ENCODE measurements around the gene METTL23. TPM values are rescaled to one million over a fixed set of nuclear protein-coding genes. Genes with fewer than 3 reads are reported as not detected.
A peak's percentile ranks its signal among the peaks of the same experiment; 100 is the strongest.

METTL23 gene
- total and polyA plus RNA-seq, 12 donors: 18.0 to 41.8 (median 24.7) TPM

DNA sequence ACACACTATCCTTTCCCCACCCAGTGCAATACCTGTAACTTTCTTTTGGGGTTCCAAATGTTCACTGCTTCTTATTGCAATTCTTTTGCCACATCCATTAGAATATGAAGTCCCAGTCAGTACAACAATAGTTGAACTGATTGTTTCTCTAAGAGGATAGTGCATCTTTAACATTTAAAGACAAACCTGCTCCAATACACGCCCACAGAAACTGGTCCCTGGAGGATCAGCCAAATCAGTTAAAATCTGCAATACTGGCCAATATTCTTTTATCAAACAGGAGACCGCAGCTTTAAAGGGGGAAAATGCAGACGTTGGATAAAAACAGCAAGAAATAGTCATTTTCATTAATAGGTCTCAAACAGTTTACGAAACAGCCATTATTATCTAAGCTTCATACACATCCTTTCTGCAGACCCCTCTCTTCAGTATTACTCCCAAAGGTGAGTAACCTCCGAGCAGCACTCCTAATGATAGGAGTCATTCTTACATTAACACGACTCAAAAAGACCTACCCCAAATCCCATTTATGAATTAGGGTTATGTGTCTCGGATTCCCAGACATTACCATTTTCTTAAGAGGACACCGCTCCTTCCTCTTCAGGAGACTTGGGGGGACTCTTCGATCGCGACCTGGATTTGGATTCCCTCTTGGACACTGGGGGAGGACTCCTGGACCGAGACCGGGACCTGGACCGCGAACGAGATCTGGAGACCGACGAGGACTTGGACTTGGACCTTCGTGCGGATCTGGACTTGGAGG, 9.1 kb downstream of the METTL23 start:
- Histone ChIP-seq H3K27ac (peak overlapping the region; percentile 95 to 99 (median 99)), H3K36me3 (peaks cover 0 to 59% (median 32%) of the 10 kb centered on the region in 9 donors), H3K27me3 (no peaks in the 10 kb centered on the region), H3K9me3 (no peaks in the 10 kb centered on the region), H3K4me3 (peak overlapping the region; percentile 84 to 98 (median 94)), H3K4me1 (peaks cover 11 to 77% (median 64%) of the 10 kb centered on the region in 9 donors)
- intact Hi-C loops (cut with DNase I): no loop called here
- ATAC-seq (no peak), DNase-seq (no peak)
- TF ChIP-seq, protein P1, sequence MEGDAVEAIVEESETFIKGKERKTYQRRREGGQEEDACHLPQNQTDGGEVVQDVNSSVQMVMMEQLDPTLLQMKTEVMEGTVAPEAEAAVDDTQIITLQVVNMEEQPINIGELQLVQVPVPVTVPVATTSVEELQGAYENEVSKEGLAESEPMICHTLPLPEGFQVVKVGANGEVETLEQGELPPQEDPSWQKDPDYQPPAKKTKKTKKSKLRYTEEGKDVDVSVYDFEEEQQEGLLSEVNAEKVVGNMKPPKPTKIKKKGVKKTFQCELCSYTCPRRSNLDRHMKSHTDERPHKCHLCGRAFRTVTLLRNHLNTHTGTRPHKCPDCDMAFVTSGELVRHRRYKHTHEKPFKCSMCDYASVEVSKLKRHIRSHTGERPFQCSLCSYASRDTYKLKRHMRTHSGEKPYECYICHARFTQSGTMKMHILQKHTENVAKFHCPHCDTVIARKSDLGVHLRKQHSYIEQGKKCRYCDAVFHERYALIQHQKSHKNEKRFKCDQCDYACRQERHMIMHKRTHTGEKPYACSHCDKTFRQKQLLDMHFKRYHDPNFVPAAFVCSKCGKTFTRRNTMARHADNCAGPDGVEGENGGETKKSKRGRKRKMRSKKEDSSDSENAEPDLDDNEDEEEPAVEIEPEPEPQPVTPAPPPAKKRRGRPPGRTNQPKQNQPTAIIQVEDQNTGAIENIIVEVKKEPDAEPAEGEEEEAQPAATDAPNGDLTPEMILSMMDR (IDR thresholded peaks at IDR 0.05): no peak
- 1% methylated on average over 20 of the region's 20 CpGs for WGBS, 2 donors

DNA sequence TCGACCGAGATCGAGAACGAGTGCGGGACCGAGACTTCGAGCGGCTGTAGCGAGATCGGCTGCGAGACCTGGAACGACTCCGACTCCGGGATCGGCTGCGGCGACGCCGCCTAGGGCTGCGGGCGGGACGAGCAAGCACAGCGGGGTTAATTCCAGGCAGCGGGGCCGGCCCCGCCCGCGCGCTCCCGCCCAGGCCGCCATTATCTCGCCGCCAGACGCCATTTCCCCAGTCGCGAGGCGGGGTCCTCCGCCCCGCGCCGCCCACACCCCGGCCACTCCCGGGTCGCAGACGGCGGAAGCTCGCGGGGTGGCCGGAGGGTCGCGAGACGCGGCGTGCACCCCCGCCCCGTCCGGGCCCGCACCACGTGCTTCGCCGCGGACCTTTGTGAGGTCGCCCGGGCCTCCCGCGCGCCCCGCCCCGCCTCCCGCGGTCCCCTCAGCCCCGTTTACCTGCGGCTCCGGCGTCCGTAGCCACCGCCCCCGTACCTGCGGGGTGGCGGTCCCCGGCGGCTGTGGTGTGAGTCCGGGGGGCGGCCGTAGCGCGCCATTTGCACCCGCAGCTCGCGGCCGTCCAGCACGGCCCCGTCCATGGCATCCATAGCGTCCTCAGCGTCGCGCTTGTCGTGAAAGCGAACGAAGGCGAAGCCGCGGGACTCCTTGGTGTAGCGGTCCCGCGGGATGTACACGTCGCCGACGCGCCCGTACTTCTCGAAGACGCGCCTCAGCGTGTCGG, 9.9 kb downstream of the METTL23 start:
- peaks cover 0 to 58% (median 32%) of the 10 kb centered on the region in 9 donors for H3K36me3 ChIP-seq
- H3K4me1 ChIP-seq: peaks cover 11 to 77% (median 68%) of the 10 kb centered on the region in 9 donors
- peak; percentile 34 to 69 (median 46) for ATAC-seq
- TF ChIP-seq, protein P1 (IDR thresholded peaks at IDR 0.05): peak in 7 of 9 donors; percentile 8 to 51 (median 36)
- H3K9me3 ChIP-seq: no peaks in the 10 kb centered on the region
- intact Hi-C loops (cut with DNase I): no loop called here
- DNase-seq: peak; percentile 81 to 83
- no peaks in the 10 kb centered on the region for H3K27me3 ChIP-seq
- H3K4me3 ChIP-seq: peak overlapping the region; percentile 84 to 98 (median 94)
- WGBS, 2 donors: 1% methylated on average over 112 to 117 of the region's 117 CpGs
- H3K27ac ChIP-seq: peak overlapping the region; percentile 95 to 99 (median 99)

DNA sequence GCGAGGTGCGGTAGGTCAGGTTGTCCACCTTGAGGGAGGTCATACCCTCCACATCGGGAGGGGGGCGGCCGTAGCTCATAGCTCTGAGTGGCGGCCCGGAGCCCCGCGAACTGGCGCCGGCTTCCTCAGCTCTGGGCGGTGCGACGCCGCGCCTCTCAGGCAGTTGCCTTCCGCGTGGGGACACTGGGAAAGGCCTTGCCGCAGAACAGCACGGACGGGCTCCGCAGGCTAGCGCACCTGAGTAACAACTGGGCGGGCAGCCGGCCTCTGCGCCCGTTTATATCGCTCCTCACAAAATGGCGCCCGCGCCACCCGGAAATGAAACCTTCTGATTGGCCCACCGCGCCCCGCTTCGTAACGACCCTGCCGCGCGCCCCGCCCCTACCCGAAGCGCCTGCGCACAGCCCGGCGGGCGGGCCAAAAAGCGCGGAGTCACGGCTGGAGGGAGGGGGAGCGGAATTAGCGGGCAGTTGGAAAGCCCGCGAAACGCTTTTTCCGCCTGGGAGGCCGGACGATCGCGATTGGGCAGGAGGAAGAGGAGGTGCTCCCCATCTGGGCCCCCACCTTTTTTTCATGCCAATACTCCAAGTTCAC, 10.5 kb downstream of the METTL23 start, which contains the start of gene SRSF2:
Gene SRSF2 (minus strand): TSS at position 250 of the 594 bp plus-strand sequence. CDS start 171 bp downstream, at position 79.
- H3K27ac ChIP-seq: peak within 1 kb of the TSS; percentile 95 to 99 (median 99)
- peak within 1 kb of the TSS; percentile 84 to 98 (median 94) for H3K4me3 ChIP-seq
- intact Hi-C loops (cut with DNase I): no loop called here
- peaks cover 0 to 58% (median 32%) of the 10 kb centered on the region in 9 donors for H3K36me3 ChIP-seq
- H3K27me3 ChIP-seq: no peaks in the 10 kb centered on the region
- no peaks in the 10 kb centered on the region for H3K9me3 ChIP-seq
- peaks cover 11 to 77% (median 64%) of the 10 kb centered on the region in 9 donors for H3K4me1 ChIP-seq
- TF ChIP-seq, protein P1 (IDR thresholded peaks at IDR 0.05): no peak
- ATAC-seq (peak; percentile 88 to 96 (median 94)), DNase-seq (peak; percentile 98)
- 0 to 1% methylated on average over 58 to 60 of the region's 60 CpGs for WGBS, 2 donors
